ENCODE results near the gene SUFU. TPM values are rescaled to one million over a fixed set of nuclear protein-coding genes. Genes with fewer than 3 reads are reported as not detected.

SUFU gene
- total RNA-seq, 1 experiment from 2014 or later: 6.3 TPM

- BruUV-seq (replicated peaks): no TSS peak
- Mint-ChIP-seq H3K4me1 (ENCODE audit: insufficient read depth, unreplicated experiment) (peaks cover 40% of the 10 kb centered on the region), H3K4me3 (ENCODE audit: unreplicated experiment) (no peak overlapping the region), H3K27me3 (ENCODE audit: insufficient read depth, unreplicated experiment) (no peaks in the 10 kb centered on the region), H3K36me3 (ENCODE audit: insufficient read depth, unreplicated experiment) (no peaks in the 10 kb centered on the region), H3K9me3 (ENCODE audit: unreplicated experiment) (no peaks in the 10 kb centered on the region), H3K27ac (ENCODE audit: low read depth, unreplicated experiment) (peak overlapping the region; percentile 53)
- TF ChIP-seq CTCF (IDR thresholded peaks at IDR 0.05; ENCODE audit: unreplicated experiment): no peak
- CTCF ChIA-PET: interaction anchor here (0.6 to 1.1 kb wide), 4 partner anchors 58 to 435 kb away, joined by 3 read pairs; no protein-coding TSS in a partner anchor
- POLR2A ChIA-PET: interaction anchor here (0.6 to 4.4 kb wide), 5 partner anchors 14 to 284 kb away, joined by 3 to 29 read pairs (median 3); partner anchors contain the start of genes ARL3, SFXN2 and TRIM8
- intact Hi-C loops (cut with micrococcal nuclease): no loop called here
- DNase-seq (ENCODE audit: unreplicated experiment): peak; percentile 71
Observed at GRCh38 chr10:102627736-102628293, 124.0 kb downstream of the SUFU start.

- peak; percentile 70 for DNase-seq (ENCODE audit: unreplicated experiment)
- no peak for TF ChIP-seq CTCF (IDR thresholded peaks at IDR 0.05; ENCODE audit: unreplicated experiment)
- peak overlapping the region; percentile 6 for H3K4me3 Mint-ChIP-seq (ENCODE audit: unreplicated experiment)
- intact Hi-C loops (cut with micrococcal nuclease): no loop called here
- H3K27me3 Mint-ChIP-seq (ENCODE audit: insufficient read depth, unreplicated experiment): no peaks in the 10 kb centered on the region
- H3K4me1 Mint-ChIP-seq (ENCODE audit: insufficient read depth, unreplicated experiment): peaks cover 46% of the 10 kb centered on the region
- CTCF ChIA-PET: interaction anchor here (0.6 to 1.1 kb wide), 4 partner anchors 58 to 436 kb away, joined by 3 read pairs; no protein-coding TSS in a partner anchor
- no peaks in the 10 kb centered on the region for H3K9me3 Mint-ChIP-seq (ENCODE audit: unreplicated experiment)
- POLR2A ChIA-PET: interaction anchor here (1.6 to 4.4 kb wide), 3 partner anchors 14 to 26 kb away, joined by 3 to 29 read pairs (median 15); partner anchors contain the start of gene TRIM8
- no TSS peak for BruUV-seq (replicated peaks)
- no peaks in the 10 kb centered on the region for H3K36me3 Mint-ChIP-seq (ENCODE audit: insufficient read depth, unreplicated experiment)
- H3K27ac Mint-ChIP-seq (ENCODE audit: low read depth, unreplicated experiment): peak overlapping the region; percentile 53
Observed at GRCh38 chr10:102628451-102628911, 124.7 kb downstream of the SUFU start.

GRCh38 chr10:102629661-102630614 is 126.2 kb downstream of the SUFU start:
- H3K4me3 Mint-ChIP-seq (ENCODE audit: unreplicated experiment): peak overlapping the region; percentile 6
- DNase-seq (ENCODE audit: unreplicated experiment): peak; percentile 57
- intact Hi-C loops (cut with micrococcal nuclease): no loop called here
- peak overlapping the region; percentile 53 for H3K27ac Mint-ChIP-seq (ENCODE audit: low read depth, unreplicated experiment)
- POLR2A ChIA-PET: interaction anchor here (4.4 kb wide), 1 partner anchor 12 kb away, joined by 29 read pairs; no protein-coding TSS in a partner anchor
- BruUV-seq (replicated peaks): no TSS peak
- H3K27me3 Mint-ChIP-seq (ENCODE audit: insufficient read depth, unreplicated experiment): no peaks in the 10 kb centered on the region
- H3K9me3 Mint-ChIP-seq (ENCODE audit: unreplicated experiment): no peaks in the 10 kb centered on the region
- TF ChIP-seq CTCF (IDR thresholded peaks at IDR 0.05; ENCODE audit: unreplicated experiment): no peak
- H3K36me3 Mint-ChIP-seq (ENCODE audit: insufficient read depth, unreplicated experiment): no peaks in the 10 kb centered on the region
- peaks cover 47% of the 10 kb centered on the region for H3K4me1 Mint-ChIP-seq (ENCODE audit: insufficient read depth, unreplicated experiment)
- CTCF ChIA-PET: interaction anchor here (0.6 to 0.8 kb wide), 2 partner anchors 24 to 748 kb away, joined by 3 read pairs; no protein-coding TSS in a partner anchor

GRCh38 chr10:102630663-102631062 is 126.9 kb downstream of the SUFU start:
- Mint-ChIP-seq H3K27ac (ENCODE audit: low read depth, unreplicated experiment) (peak overlapping the region; percentile 53), H3K36me3 (ENCODE audit: insufficient read depth, unreplicated experiment) (no peaks in the 10 kb centered on the region), H3K4me1 (ENCODE audit: insufficient read depth, unreplicated experiment) (peaks cover 47% of the 10 kb centered on the region), H3K27me3 (ENCODE audit: insufficient read depth, unreplicated experiment) (no peaks in the 10 kb centered on the region), H3K9me3 (ENCODE audit: unreplicated experiment) (no peaks in the 10 kb centered on the region), H3K4me3 (ENCODE audit: unreplicated experiment) (no peak overlapping the region)
- ChIA-PET CTCF (interaction anchor here (0.8 kb wide), 1 partner anchor 25 kb away, joined by 3 read pairs; no protein-coding TSS in a partner anchor), POLR2A (no interaction called here)
- no peak for TF ChIP-seq CTCF (IDR thresholded peaks at IDR 0.05; ENCODE audit: unreplicated experiment)
- no TSS peak for BruUV-seq (replicated peaks)
- DNase-seq (ENCODE audit: unreplicated experiment): no peak
- intact Hi-C loops (cut with micrococcal nuclease): no loop called here
